Endometrium (tissue), 2 donors: ENCODE results near the gene MARK3.

Experiments
- FAIRE-seq: peaks from 2 replicates; lab custom pipeline; 2012; peaks lifted over from hg19 to GRCh38; lab: Jason Lieb, UNC
- donor health status: control.
- donor health status: control.

The MARK3 gene

DNA sequence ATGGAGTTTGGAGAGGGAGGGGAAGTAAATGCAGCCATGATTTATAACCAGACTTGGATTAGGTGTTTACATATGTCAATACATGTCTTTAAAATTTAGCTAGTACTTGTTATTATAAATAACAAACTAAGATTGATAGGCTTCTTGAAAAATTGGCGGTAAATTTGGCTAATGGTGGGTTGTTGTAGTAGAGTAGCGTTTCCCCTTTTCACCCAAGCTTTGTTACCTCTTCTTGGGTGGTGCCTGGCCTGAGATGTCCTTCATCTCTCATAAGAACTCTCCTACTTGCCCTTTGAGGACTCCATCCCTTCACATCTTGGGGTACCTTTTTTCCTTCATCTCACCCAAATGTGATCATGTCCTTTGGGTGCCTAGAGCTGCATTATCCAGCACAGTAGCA, 11.2 kb downstream of the MARK3 start:
- FAIRE-seq, result no peak

DNA sequence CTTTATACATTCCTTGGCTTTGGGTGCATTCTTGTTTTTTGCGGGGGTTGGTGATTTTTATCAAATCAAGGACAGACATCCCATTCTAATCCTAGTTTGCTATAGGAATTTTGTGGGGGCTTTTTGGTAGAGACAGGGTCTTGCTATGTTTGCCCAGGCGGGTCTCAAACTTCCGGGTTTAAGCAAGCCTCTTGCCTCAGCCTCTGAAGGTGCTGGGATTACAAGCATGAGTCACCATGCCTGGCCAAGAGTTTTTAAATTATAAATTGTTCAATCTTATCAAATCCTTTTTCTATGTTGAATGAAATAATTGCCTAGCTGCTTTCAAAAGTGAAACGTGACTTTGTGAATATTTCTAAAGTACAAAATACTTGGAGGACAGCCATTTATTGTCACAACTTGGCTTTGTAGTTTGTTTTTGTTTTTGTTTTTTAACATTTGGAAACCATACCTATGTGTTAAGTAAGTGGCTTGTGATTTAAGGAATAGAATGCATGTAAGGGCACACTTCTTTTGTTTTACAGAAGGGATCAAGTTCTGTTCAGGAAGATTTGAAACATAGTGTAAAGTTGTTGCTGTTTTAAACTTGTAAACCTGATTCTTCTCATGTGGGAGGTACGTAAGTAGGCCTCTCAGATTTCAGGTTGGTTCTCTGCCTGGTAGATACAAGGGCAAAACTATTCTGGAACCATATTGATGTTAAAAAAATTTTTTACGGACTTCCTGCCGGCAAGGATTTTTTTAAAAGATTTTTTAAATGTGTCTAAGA, 13.4 kb downstream of the MARK3 start:
- no peak for FAIRE-seq

DNA sequence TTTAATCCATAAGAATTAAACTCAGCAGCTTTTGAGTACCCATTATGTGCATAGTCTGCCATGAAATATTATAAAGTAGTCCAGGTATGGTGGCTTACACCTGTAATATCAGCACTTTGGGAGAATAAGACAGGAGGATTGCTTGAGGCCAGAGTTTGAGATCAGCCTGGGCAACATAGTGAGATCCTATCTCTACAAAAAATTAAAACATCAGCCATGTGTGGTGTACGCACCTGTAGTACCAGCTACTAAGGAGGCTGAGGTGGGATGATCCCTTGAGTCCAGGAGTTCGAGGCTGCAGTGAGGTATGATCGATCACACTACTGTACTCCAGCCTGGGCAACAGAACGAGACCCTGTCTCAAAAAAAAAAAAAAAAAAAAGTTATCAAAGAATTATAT, 15.3 kb downstream of the MARK3 start:
- FAIRE-seq, result no peak

DNA sequence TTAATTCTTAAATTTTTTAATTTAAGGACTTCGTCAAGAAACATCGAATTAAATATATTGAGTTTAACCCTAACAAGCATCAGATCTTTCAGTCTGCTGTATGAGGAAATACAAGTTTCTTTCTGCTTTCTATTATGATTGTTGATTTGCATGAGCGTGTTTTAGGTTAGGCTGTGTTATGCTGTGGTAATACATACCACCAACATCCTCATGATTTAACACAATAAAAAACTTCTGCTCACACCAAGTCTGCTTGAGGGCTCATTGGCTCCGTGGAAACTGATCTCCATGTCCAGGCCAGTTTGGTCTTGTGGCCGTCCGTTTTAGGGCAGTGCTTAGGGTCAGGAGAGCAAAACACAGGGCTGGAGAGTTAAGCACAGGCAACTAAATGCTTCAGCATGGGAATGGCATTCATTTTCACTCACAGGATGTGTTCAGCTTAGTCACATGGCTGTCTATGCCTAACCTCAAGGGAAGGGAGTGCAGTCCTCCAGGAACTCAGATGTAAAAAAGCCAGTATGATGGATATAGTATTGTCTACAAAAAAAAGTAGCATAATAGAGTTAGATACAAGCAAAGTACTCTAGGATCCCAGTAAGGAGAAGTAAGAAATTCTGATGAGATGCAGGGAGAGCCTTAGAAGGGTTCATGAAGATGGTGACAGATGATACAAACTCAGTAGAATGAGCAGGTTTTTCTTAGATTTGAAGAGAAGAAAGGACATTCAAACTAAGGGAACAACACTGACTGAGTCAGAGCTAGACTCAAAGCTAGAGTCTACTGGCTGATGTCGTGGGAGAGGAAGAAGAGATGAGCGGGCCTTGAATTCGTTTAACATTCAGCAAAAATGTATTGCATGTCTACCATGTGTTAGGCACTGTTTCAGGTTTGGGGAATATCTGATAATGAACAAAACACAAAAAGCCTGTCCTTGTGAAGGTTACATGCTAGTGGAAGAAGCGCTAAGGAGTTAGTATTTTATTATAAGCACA, 16.3 kb downstream of the MARK3 start:
- no peak for FAIRE-seq

DNA sequence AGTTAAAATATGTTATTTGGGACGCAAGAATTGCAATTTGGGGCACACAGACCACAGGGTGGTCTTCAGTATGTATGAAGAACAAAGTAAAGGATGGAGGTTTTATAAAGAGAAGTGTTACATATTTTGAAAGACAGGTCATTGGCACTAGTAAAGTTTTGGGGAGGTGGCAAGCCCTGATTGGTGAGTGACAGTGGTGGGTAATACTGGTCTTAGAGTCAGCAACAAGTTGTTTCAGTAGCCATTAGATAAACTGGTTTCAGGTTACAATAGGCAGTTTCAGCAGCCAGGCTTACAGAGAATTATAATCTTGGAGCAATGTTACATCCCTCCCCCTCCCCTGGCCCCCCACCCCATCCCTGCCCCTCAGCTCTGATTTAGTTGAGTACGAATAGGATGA, 17.5 kb downstream of the MARK3 start:
- FAIRE-seq, result no peak

DNA sequence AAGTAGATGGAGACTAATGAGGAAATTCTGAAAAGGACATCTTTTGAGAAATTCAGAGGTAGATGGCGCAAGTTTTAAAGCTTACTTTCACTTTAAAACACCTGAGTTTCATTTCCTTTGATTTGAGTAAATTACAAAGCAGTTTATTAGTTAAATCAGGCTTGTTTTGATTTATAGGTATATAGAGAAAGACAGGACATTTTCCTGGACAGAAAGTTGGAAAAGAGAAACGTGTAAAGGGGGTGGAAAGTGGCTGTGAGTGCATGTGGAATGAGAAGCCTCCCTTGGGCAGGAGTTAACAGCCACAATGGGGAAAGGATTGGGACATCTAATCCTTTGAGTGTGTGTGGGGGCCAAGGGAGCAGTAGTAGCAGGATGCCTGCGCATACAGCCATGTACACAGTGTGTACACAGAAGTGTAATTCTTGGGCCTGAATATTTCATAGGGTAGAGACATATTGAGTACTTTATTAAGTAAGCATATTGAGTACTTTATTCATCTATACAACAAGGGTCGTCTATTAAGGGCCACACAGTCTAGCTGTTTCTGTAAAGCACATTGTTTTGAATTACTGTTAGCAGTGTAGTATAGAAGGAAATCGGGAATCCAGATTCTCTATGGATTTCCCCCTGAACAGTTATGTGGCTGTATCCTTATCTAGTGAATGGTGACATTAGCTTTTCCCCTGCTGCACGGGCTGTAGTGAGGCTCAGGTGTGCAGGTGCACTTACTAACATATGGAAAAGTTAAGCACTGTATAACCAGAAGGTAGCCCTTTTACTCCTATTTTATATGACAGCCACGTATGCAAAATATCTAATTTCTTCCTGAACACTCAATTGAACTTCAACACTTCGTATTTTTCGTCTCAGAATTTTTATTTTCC, 19.1 kb downstream of the MARK3 start:
- no peak for FAIRE-seq

DNA sequence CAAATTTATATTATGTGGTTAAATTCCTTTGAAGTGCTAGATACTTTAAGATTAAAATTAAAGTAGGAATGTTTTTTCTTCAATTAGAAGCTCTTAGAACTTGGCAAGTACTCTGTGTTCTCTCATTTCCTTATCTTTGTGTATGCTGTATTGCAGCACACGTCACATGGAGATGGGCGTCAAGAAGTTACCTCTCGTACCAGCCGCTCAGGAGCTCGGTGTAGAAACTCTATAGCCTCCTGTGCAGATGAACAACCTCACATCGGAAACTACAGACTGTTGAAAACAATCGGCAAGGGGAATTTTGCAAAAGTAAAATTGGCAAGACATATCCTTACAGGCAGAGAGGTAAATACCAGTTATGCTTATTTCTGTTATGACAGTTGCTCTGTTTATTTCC, 19.7 kb downstream of the MARK3 start:
- FAIRE-seq, result no peak

DNA sequence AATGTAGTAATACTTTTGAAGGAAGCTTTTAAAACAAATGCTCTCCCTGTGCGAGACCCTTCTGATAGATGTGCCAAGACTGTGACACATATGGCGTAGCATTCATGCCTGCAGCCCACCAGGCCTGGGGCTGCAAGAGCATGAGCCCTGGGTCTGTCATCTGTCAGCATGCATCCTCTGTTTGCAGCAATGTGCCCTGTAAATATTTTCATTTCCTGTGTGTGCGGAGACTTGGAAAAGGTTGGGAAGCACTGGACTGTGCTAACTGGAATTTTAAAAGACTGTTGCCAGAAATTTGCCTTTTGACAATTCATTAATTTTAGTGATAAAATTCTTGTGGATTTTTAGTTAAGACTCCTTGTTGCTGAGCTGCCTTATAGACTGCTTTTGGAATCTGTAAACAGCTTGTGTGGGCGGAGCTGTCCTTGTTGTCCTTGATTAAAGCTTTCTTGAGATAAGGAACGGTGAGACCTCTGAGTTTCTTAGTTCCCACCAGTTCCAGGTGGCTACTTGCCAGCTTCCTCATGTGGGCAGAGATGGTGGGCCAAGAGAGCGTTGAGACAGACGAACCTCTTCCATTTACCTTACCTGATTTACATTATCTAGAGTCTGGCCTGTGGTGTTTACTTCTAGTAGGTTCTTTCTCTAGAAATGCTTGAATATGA, 23.4 kb downstream of the MARK3 start:
- FAIRE-seq, result no peak

DNA sequence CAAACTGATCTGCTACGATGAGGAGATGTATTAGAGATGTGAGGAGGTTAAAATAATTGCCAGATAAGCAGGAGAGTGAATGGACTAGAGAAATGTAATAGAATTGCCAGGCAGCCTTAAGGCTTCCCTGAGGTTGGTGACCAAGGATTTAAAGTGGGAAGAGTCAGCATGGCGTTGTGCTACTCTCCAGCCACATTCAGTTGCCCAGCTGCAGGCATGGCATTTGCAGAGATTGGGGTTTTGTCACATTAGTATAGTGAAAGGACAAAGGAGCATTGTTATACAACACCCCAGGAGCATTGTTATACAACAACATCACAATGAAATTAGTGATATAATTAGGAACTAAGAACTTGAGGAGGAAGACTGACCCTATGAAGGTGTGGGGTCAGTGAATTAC, 31.7 kb downstream of the MARK3 start:
- FAIRE-seq, result no peak

DNA sequence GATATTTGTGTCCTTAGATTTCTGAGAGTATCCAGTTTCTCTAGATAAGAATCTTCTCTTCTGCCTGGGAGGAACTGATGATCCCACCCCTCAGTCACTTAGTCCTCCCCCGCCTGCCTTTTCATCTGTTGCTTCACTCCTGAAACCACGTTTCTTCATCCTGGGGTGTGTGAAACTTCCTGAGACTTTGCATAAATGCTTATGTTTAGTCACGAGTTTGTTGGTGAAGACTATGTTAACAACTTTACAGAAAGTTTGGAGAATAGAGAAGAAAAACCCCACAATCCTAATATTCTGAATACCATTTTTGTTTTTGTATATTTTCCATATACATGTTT, 33.2 kb downstream of the MARK3 start:
- no peak for FAIRE-seq

DNA sequence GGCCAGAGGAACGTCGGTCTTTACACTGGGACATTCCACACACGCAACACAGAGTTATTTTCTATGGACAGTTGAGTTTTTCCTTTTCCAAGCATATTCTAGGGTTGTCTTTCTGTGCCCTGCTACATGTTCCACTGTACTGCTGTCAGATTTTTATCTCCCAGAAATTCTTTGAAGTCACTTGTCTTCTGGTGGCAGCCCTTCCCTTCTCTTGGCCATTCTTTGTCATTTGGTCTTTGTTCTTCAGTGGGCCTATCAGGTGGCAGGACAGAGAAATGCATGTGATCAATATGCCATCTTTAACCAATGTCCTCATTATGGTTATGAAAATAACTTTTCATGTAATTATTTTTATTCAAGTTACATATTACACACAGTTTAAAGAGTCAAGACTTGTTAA, 36.3 kb downstream of the MARK3 start:
- FAIRE-seq, result no peak

DNA sequence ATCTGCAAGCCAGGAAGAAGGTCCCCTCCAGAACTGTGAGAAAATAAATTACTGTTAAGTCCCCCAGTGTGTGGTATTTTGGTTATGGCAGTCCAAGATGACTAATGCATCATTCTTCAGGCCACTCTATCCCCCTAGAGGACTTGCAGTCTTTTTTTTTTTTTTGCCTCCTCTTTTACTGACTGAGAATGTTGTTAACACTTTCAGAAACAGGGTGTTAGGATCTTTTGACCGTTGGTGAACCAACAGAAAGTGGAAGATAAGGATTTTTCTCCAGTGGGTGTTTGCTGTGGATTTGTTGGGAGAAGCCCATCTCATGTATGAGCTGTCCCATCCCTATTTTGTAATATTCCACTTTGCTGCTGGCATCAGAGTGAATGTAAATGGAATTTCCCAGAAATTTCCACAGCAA, 37.8 kb downstream of the MARK3 start:
- no peak for FAIRE-seq

DNA sequence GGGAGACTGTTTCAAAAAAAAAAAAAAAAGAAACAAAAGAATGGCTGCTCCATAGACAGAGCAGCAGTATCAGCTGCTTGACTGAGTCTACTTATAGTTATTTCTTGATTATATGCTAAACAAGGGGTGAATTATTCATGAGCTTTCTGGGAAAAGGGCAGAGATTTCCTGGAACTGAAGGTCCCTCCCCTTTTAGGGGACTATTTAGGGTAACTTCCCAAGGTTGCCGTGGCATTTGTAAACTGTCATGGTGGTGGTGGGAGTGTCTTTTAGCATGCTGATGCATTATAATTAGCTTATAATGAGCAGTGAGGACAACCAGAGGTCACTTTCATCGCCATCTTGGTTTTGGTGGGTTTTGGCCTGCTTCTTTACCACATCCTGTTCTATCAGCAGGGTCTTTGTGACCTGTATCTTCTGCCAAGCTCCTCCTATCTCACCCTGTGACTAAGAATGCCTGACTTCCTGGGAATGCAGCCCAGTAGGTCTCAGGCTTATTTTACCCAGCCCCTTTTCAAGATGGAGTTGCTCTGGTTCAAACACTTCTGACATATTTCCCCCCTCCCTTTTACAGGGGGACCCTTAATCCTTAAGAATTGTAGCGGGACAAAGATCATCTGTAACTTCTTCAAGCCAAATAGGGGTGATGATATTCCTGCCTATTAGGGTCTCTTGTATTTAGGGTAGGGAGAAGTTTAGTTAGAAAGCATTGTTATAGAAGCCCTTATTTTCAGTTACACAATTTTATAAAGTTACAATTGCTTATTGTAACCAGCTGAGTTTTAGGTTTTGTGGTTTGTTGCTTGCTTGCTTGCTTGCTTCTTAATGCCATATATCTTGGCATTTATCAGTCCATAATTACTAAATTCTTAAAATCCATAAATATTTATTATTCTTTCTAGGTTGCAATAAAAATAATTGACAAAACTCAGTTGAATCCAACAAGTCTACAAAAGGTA, 42.5 kb downstream of the MARK3 start:
- FAIRE-seq, result peak; percentile 18

DNA sequence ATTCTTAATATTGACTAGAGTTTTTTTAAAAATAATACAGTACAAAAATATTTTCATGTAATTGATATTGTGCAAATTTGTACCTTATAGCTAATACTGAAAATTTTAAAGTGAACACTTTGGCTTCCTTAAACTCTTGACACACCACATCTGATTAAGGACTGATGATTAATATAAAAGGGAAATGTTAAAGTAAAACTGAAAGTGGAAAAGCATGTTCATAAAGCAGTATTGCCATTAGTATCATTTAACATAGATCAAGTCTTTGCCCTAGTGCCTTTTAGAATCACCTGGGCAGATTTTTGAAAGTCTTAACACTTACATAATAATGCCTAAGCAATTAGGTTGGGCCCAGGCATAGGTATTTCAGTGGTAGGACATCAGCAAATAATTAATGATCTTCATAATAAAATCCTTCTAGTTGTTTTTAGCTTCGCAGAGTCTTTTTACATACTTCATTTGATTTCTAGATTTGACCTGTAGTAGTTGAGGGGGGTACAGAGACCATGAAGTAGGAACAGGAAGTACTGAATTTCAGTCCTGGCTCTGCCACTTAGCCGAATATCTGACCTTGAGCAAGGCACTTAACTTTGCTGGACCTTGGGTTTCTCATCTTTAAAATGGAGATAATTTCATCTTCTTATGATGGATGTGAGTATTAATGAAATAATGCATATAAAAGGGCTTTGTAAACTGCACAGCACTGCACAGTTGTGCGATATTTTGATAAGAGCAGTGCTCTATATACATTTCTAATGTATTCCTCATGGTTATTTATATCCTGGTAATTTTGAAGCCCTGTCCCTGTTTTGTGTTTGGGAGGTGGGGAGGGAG, 43.7 kb downstream of the MARK3 start:
- no peak for FAIRE-seq

DNA sequence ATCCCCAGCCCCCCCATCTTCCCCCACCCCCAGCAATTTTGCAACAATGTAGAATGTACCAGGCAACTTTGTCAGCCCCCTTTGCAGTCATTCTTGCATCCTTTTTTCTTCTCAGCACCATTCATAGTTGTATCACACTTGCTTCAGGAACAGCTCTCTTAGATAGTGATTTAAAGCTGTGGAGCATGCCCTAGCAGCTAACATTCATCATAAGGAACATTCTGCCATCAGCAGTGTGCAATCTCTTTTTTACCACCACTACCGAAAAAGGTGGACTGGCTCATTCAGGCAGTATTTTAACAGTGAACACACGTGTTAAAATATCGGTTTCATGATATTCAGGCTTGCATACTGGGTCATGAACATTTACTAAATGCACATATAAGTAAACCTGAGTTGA, 45.1 kb downstream of the MARK3 start:
- no peak for FAIRE-seq

DNA sequence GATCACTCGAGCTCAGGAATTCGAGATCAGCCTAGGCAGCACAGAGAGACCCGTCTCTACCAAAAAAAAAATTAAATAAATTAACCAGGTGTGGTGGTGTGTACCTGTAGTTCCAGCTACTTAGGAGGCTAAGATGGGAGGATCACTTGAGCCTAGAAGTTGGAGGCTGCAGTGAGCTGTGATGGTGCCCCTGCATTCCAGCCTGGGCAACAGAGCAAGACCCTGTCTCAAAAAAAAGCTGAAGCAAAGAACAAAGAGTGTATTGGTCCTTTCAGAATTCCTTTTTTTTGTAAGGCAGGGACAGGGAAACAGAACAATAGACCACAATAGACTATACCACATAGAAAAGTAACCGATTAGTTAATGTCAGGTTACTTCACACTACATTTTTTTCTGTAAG, 47.4 kb downstream of the MARK3 start:
- FAIRE-seq, result no peak

DNA sequence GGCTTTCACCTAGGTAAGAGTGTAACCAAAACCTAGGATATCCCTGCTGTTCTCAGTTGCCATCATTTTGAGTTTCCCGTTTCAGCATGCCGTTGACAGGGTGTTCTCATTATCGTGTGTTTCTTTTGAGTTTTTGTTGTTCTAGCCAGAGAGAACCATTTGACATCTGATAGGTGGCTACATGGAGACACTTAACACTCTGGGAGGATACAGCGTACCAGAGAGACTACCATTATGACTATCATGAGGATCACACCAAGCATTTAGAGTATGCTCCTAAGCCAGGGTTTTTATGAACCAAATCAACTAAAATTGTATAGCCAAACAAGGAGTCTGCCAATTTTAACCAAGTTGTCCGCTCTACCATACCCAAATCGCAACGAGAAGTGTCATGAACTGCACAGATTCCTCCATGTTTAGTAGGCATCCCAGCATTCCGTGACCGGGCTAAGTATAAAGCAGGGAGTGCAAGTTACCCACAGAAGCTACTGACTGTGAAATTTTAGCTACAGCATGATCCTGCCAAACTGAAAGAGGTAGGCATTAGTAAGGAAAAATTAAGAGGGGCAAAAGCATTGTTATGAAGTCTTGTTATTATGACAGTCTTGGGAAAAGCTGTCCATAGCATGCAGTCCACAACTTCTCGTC, 48.8 kb downstream of the MARK3 start:
- no peak for FAIRE-seq

DNA sequence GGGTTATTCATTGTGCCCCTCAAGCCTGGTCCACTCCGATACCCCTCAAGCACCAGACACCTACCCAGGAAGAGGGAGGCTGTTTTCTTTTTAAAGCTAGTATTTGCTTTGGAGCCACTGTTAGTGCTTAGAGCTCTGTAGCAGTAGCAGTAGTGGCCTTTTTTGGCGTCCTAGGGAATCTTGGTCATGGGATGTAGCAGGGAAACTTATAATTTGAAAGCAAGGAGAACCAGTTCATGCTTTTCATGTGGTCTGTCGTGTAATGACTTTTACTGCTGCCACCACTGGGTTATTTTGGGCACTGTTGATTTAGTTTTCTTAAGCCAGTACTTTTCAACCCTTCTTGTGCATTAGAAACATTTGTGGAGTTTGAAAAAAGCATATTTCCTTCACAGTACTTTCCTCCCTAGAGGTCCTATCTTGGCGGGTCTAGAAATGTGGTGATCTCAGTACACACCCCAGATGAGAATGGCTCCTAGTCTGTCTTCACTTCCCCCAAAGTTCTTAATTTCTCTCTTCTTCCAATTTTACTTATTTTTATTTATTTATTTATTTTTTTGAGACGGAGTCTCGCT, 49.7 kb downstream of the MARK3 start:
- FAIRE-seq, result no peak

DNA sequence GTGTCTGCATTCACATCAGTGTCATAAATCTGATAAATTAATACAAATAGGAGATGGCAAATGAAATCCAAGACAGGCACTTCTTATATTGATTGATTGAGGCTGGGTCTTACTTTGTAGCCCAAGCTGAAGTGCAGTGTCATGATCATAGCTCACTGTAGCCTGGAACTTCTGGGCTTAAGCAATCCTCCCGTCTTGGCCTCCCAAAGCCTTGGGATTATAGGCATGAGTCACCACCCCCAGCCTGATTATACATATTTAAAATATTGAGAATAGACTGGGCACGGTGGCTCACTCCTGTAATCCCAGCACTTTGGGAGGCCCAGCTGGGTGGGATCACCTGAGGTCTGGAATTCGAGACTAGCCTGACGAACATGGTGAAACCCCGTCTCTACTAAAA, 51.3 kb downstream of the MARK3 start:
- no peak for FAIRE-seq
